Natural killer cell (primary cell): ENCODE results near the gene CEACAM18. TPM values are rescaled to one million over a fixed set of nuclear protein-coding genes. Genes with fewer than 3 reads are reported as not detected.

Source experiments
- ATAC-seq, 3 donors: fragments of 150-1000 bp in 2 of 3; fragments of 200-7000 bp in 1 of 3; cut with Tn5 transposase; 1 replicate in 1 of 3; 2 replicates in 2 of 3; pipeline ENCODE4 v1.10.0; 2021; ENCODE audit warnings: mild to moderate bottlenecking in 2 of 3, moderate library complexity in 2 of 3
- DNase-seq, 2 donors: peaks; one replicate each; pipeline versions ENCODE4 v3.0.0 to v3.0.0-alpha.2; 2013 to 2021; ENCODE audit warnings: mixed read lengths in 1 of 2
- H3K27ac ChIP-seq: one replicate; pipeline ENCODE4 v1.5.1; 2013; ENCODE audit warnings: mild to moderate bottlenecking, low read length
- H3K27me3 ChIP-seq: one replicate; pipeline ENCODE4 v1.6.1; 2013; ENCODE audit warnings: low read length; ENCODE audit not compliant: control insufficient read depth, insufficient read depth
- H3K36me3 ChIP-seq: one replicate; pipeline ENCODE4 v1.6.1; 2013; ENCODE audit warnings: low read length; ENCODE audit not compliant: control insufficient read depth, insufficient read depth
- H3K4me1 ChIP-seq: one replicate; pipeline ENCODE4 v1.6.1; 2013; ENCODE audit warnings: low read length; ENCODE audit not compliant: control insufficient read depth, insufficient read depth
- H3K4me3 ChIP-seq: one replicate; pipeline ENCODE4 v1.5.1; 2013; ENCODE audit warnings: low read length
- H3K9me3 ChIP-seq: one replicate; pipeline ENCODE4 v1.6.1; 2013; ENCODE audit warnings: low read length; ENCODE audit not compliant: control insufficient read depth, insufficient read depth
- H3K27ac Mint-ChIP-seq, 2 donors: one replicate each; pipeline ENCODE4 v1.8.0; 2022; ENCODE audit warnings: mild to moderate bottlenecking in 2 of 2, mixed read lengths in 2 of 2, moderate library complexity in 1 of 2
- H3K27me3 Mint-ChIP-seq, 2 donors: one replicate each; pipeline ENCODE4 v1.8.0; 2022; ENCODE audit warnings: low read depth in 2 of 2, mixed read lengths in 2 of 2
- H3K36me3 Mint-ChIP-seq: one replicate; pipeline ENCODE4 v1.8.0; 2022; ENCODE audit warnings: mixed read lengths
- H3K4me1 Mint-ChIP-seq, 2 donors: one replicate each; pipeline ENCODE4 v1.8.0; 2022; ENCODE audit warnings: mixed read lengths in 2 of 2
- H3K4me3 Mint-ChIP-seq: one replicate; pipeline ENCODE4 v1.8.0; 2022; ENCODE audit warnings: mild to moderate bottlenecking, moderate library complexity, mixed read lengths
- H3K9me3 Mint-ChIP-seq, 2 donors: one replicate each; pipeline ENCODE4 v1.8.0; 2022; ENCODE audit warnings: mixed read lengths in 2 of 2
- WGBS: methylation state at CpG from one replicate; pipeline ENCODE4 v1.1.7; 2013; ENCODE audit warnings: missing lambda C conversion rate; ENCODE audit not compliant: insufficient coverage; 5-methylcytosine and 5-hydroxymethylcytosine counted together
- intact Hi-C: fragments of 100-400 bp; cut with micrococcal nuclease; formaldehyde crosslinking; loops from one replicate; pipeline ENCODE4 v1.14.2; 2022
- total RNA-seq, 4 donors: library from RNA; stranded (reverse); fragments of 120-200 nt in 1 of 4; gene quantifications; one replicate each; pipeline versions ENCODE4 v1.2.3 to v1.2.4, GENCODE V29; 2013 to 2022
- TF ChIP-seq, protein P1 (sequence below): fragments of 200-600 bp; IDR thresholded peaks from one replicate; pipeline ENCODE4 v1.8.0; 2022; ENCODE audit warnings: antibody characterized with exemption

The CEACAM18 gene
- total RNA-seq, 3 donors from 2014 or later (not counting 1 experiment from before 2014, with no cell fraction given) = not detected

GRCh38 chr19:51531349-51532315 lies 53.3 kb downstream of the CEACAM18 start, which contains the start of gene SIGLEC6:
TSS of gene SIGLEC6 (minus strand) at chr19:51531670. CDS start at chr19:51531648, 22 bp downstream.
- ATAC-seq = peak; percentile 89 to 98 (median 94)
- Histone ChIP-seq H3K4me3 (peak within 1 kb of the TSS; percentile 31), H3K9me3 (no peaks in the 10 kb centered on the region), H3K27me3 (no peaks in the 10 kb centered on the region), H3K27ac (no peak within 1 kb of the TSS), H3K36me3 (no peaks in the 10 kb centered on the region), H3K4me1 (peaks cover 14% of the 10 kb centered on the region)
- peak; percentile 13 to 40 for DNase-seq
- peak within 1 kb of the TSS in 1 of 2 donors; percentile 42 for H3K27ac Mint-ChIP-seq
- WGBS = 22% methylated on average over 25 of the region's 25 CpGs
- H3K4me3 Mint-ChIP-seq = peak within 1 kb of the TSS; percentile 57
- H3K27me3 Mint-ChIP-seq = peaks cover 11 to 41% of the 10 kb centered on the region in 2 donors
- intact Hi-C loops = no loop called here
- no peaks in the 10 kb centered on the region for H3K9me3 Mint-ChIP-seq
- peaks cover 7% of the 10 kb centered on the region for H3K36me3 Mint-ChIP-seq
- peaks cover 6 to 17% of the 10 kb centered on the region in 2 donors for H3K4me1 Mint-ChIP-seq
- TF ChIP-seq, protein P1, sequence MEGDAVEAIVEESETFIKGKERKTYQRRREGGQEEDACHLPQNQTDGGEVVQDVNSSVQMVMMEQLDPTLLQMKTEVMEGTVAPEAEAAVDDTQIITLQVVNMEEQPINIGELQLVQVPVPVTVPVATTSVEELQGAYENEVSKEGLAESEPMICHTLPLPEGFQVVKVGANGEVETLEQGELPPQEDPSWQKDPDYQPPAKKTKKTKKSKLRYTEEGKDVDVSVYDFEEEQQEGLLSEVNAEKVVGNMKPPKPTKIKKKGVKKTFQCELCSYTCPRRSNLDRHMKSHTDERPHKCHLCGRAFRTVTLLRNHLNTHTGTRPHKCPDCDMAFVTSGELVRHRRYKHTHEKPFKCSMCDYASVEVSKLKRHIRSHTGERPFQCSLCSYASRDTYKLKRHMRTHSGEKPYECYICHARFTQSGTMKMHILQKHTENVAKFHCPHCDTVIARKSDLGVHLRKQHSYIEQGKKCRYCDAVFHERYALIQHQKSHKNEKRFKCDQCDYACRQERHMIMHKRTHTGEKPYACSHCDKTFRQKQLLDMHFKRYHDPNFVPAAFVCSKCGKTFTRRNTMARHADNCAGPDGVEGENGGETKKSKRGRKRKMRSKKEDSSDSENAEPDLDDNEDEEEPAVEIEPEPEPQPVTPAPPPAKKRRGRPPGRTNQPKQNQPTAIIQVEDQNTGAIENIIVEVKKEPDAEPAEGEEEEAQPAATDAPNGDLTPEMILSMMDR = no peak

GRCh38 chr19:51535535-51535934 lies 57.2 kb downstream of the CEACAM18 start:
- Mint-ChIP-seq H3K27me3 (peaks cover 15 to 46% of the 10 kb centered on the region in 2 donors), H3K4me3 (no peak overlapping the region), H3K36me3 (peaks cover 8% of the 10 kb centered on the region), H3K9me3 (no peaks in the 10 kb centered on the region), H3K27ac (no peak overlapping the region), H3K4me1 (peaks cover 6 to 17% of the 10 kb centered on the region in 2 donors)
- Histone ChIP-seq H3K9me3 (no peaks in the 10 kb centered on the region), H3K4me3 (no peak overlapping the region), H3K27ac (no peak overlapping the region), H3K36me3 (no peaks in the 10 kb centered on the region), H3K4me1 (peaks cover 14% of the 10 kb centered on the region), H3K27me3 (peaks cover 3% of the 10 kb centered on the region)
- DNase-seq (no peak), ATAC-seq (no peak)
- TF ChIP-seq, protein P1 = no peak
- intact Hi-C loops = no loop called here
- WGBS = no CpG with 5 or more reads among the region's 1 CpG

GRCh38 chr19:51539821-51540366 lies 61.6 kb downstream of the CEACAM18 start:
- no peaks in the 10 kb centered on the region for H3K36me3 ChIP-seq
- 90% methylated on average over 3 of the region's 4 CpGs for WGBS
- no peaks in the 10 kb centered on the region for H3K9me3 ChIP-seq
- TF ChIP-seq, protein P1 = no peak
- H3K36me3 Mint-ChIP-seq = peaks cover 8% of the 10 kb centered on the region
- no peak overlapping the region for H3K4me3 ChIP-seq
- H3K27ac ChIP-seq = no peak overlapping the region
- no peak overlapping the region for H3K4me3 Mint-ChIP-seq
- H3K27me3 Mint-ChIP-seq = peaks cover 29 to 51% of the 10 kb centered on the region in 2 donors
- no peak overlapping the region for H3K27ac Mint-ChIP-seq
- intact Hi-C loops = no loop called here
- ATAC-seq = no peak
- no peak for DNase-seq
- H3K4me1 ChIP-seq = no peaks in the 10 kb centered on the region
- H3K4me1 Mint-ChIP-seq = no peaks in the 10 kb centered on the region
- H3K27me3 ChIP-seq = peaks cover 3% of the 10 kb centered on the region
- no peaks in the 10 kb centered on the region for H3K9me3 Mint-ChIP-seq

Other genes with a start within 250 kb of the CEACAM18 start
- not detected for gene SIGLECL1, start 227.5 kb upstream of the CEACAM18 start, total RNA-seq
- gene IGLON5, start 166.9 kb upstream of the CEACAM18 start, total RNA-seq = not detected
- under 1 TPM in 2 of 3 donors, not detected in 1; 0.52 to 0.68 TPM for gene VSIG10L, start 136.4 kb upstream of the CEACAM18 start, total RNA-seq
- gene ETFB, start 112.2 kb upstream of the CEACAM18 start, total RNA-seq = 10 to 100 TPM; 44.9 to 60.1 (median 55.0) TPM
- 10 to 100 TPM; 72.8 to 83.2 (median 75.3) TPM for gene CLDND2, start 109.5 kb upstream of the CEACAM18 start, total RNA-seq
- 1,000 to 10,000 TPM; 2,907 to 3,894 (median 3,151) TPM for gene NKG7, start 105.9 kb upstream of the CEACAM18 start, total RNA-seq
- 10 to 100 TPM in 1 of 3 donors, 1 to 10 TPM in 2; 5.9 to 10.3 (median 8.5) TPM for gene LIM2, start 90.6 kb upstream of the CEACAM18 start, total RNA-seq
- gene C19orf84, start 87.9 kb upstream of the CEACAM18 start, total RNA-seq = 1 to 10 TPM; 1.4 to 3.6 (median 1.7) TPM
- 10 to 100 TPM in 1 of 3 donors, 1 to 10 TPM in 2; 1.7 to 28.9 (median 6.6) TPM for gene SIGLEC10, start 60.9 kb upstream of the CEACAM18 start, total RNA-seq
- not detected for gene SIGLEC8, start 20.1 kb upstream of the CEACAM18 start, total RNA-seq
- under 1 TPM in 2 of 3 donors, not detected in 1; 0.50 to 0.57 TPM for gene SIGLEC12, start 23.3 kb downstream of the CEACAM18 start, total RNA-seq
- 1 to 10 TPM in 1 of 3 donors, under 1 TPM in 2; 0.25 to 2.4 (median 0.59) TPM for gene SIGLEC6, start 53.1 kb downstream of the CEACAM18 start, total RNA-seq
- gene ZNF175, start 92.7 kb downstream of the CEACAM18 start, total RNA-seq = 1 to 10 TPM; 3.4 to 4.8 (median 4.0) TPM
- 1 to 10 TPM in 1 of 3 donors, under 1 TPM in 2; 0.54 to 1.0 (median 0.90) TPM for gene SIGLEC5, start 151.9 kb downstream of the CEACAM18 start, total RNA-seq
- 1 to 10 TPM; 2.7 to 4.9 (median 2.9) TPM for gene SIGLEC14, start 168.3 kb downstream of the CEACAM18 start, total RNA-seq
- 1 to 10 TPM; 2.2 to 9.4 (median 3.7) TPM for gene SPACA6, start 214.8 kb downstream of the CEACAM18 start, total RNA-seq
- not detected for gene HAS1, start 245.5 kb downstream of the CEACAM18 start, total RNA-seq